ENCODE measurements around the gene THUMPD3. TPM values are rescaled to one million over a fixed set of nuclear protein-coding genes. Genes with fewer than 3 reads are reported as not detected.

THUMPD3 gene
- total RNA-seq, 1 donor from 2014 or later, result 48.3 TPM

DNA sequence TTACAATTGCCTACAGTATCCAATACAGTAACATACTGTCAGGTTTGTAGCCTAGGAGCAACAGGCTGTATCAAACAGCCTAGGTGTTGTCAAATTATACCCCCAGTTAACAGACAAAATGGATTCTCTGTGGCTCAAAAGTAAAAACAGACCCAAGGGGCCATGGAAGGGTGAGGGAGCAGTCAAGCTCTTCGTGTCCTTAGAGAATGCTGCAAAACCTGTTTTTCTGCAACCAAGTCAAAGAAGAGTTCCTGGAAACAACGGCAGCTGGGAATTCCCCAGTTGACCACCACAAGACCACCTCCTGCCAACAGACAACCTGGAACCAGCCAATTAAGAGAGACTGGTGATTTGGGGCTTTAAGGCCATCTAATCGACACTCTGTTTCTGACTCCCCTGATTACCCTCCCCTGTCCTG is 11.1 kb upstream of the THUMPD3 start:
- ATAC-seq (no peak), DNase-seq (ENCODE audit: missing footprints) (no peak)
- intact Hi-C loops (cut with DNase I), result loop anchor here (5.0 kb wide), 1 partner anchor 71 kb away; no protein-coding TSS in a partner anchor

DNA sequence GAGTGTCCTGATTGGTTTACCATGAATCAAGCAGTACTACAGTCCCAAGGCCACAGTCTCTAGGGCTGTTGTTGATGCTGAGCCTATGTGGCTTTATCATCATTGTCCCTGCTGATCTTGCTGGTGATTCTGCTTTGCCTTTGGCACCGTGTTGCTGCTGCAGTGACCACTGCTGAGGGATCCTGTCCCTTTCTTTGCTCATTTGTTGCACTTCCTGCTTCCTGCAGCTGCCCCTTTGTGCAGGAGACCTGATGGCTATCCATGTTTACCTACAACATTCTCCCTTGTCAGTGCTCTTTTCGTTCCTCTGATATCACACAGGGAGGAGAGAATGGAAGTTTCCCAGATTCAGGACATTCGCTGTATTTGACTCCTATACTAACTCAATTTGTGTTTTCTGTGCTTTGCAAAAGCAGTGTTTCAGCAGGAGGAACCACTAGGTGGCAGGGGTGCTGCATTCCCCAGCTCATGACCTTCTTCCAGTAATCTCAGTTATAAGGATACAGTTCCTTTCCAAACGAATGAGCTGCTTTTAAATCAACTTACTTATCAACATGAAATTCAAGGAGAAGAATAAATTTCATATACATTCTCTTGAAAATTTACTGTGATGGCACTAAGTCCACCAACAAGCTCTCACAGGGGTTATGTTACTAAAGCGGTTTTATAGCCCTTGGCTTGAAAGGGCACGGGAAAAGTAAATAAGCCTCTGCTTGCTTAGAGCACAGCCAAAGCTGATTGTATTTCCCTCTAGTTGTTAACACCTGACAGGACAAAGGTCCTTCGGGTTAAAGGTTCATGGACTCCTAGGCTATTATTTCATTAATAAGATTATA is 9.7 kb upstream of the THUMPD3 start:
- intact Hi-C loops (cut with DNase I), result loop anchor here (5.0 kb wide), 1 partner anchor 69 kb away; no protein-coding TSS in a partner anchor
- DNase-seq (ENCODE audit: missing footprints), result no peak
- ATAC-seq, result peak; percentile 71

DNA sequence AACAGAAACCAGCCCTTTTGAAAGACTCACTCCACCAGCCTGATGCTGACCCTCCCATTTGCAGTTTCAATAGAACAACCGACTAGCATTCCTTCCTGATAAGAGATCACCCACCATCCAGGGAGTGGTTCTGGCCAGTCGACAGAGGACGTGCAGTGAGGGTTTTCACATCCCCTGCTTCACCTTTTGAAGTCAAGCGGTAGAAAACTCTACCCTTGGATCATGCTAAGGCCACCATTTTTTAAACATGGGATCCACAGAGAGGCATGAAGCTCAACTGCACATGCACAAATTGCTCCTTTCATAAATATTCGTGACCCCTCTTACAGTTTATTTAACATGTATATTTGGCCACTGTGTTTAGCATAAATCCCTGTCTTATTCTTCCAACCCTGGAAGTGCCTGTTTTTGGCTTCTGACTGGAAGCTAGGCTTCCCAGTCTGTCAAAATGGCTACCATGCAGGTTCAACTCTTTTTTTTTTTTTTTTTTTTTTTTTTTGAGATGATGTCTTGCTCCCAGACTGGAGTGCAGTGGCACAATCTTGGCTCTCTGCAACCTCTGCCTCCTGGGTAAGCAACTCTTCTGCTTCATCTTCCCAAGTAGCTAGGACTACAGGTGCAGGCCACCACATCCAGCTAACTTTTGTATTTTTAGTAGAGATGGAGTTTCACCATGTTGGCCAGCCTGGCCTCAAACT is 1.0 kb upstream of the THUMPD3 start:
- ATAC-seq, result no peak
- intact Hi-C loops (cut with DNase I), result loop anchor here (2.0 kb wide), 1 partner anchor 35 kb away; the partner anchor contains the start of gene SETD5
- no peak for DNase-seq (ENCODE audit: missing footprints)

DNA sequence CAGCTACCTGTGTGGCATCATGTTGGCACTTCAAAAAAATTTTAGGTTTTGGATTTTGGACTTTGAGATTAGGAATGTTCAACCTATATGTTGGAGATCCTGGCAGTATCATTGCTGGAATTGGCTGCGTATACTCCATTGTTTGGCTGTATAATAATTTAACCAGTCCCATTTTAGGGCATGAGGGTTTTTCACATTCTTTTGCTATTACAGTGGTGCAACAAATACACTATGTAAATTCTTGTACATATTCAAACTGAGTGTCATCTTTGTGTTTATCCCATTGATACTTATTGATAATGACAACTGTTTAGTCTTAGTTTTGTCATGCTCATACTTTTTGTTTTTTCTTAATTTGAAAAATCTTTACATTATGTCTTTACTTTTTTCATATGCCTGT is 6.7 kb downstream of the THUMPD3 start:
- intact Hi-C loops (cut with DNase I), result no loop called here
- ATAC-seq, result no peak
- DNase-seq (ENCODE audit: missing footprints), result no peak

DNA sequence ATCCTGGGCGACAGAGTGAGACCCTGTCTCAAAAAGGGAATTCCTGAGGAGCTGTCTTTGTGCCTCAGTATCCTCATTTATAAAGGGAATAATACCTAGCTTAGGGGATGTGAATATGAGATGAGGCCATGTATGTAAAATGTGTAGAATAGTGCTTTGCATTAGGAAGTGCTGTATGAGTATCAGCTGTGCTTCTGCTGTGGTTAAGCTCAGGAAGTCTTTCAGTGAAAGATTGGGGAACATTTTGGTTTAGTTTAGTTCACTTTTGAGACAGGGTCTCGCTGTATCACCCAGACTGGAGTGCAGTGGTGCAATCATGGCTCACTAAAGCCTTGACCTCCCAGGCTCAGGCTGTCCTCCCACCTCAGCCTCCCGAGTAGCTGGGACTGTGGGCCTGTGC is 10.6 kb downstream of the THUMPD3 start:
- no peak for ATAC-seq

DNA sequence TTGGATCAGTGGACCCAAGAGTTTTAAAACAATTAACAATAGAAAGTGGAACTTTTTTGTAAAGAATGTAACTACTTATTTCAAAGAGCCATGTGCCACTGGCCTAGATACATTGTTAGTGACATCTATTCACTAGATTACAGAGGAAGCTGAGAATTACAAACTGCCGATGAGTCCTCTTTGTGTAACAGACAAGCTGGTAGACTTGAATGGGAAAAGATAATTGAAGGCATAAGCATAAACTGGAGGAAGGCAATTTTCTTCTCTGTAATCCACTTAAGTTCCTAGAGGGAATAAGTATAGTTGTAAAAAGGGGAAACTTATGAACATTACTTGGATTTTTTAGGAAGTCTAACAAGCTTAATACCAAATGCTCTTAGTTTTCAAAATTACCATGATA is 15.1 kb downstream of the THUMPD3 start:
- DNase-seq (ENCODE audit: missing footprints) (no peak), ATAC-seq (no peak)
- intact Hi-C loops (cut with DNase I), result no loop called here

More for the DNA sequence above, 10.6 kb downstream of the THUMPD3 start:
- intact Hi-C loops (cut with DNase I), result no loop called here
- no peak for DNase-seq (ENCODE audit: missing footprints)

DNA sequence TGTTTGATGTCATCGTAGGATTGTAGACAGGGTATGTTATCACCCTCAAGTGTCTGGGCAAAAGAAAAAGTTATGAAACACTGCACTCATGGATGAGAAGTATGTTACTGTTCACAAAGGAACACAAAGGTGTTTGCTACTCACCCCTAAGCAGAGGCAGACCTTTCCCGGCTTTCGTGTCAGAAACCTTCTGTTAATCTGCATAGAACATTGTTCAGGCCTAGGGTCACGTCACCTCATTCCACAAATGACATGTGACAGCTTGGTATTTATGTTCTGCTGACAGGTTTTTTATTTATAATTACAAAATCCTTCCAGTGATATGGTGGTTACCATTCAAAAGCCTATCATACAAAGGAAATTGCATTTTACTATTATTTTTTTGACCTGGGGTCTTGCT is 16.5 kb downstream of the THUMPD3 start:
- intact Hi-C loops (cut with DNase I), result no loop called here
- DNase-seq (ENCODE audit: missing footprints), result no peak
- ATAC-seq, result peak; percentile 39

DNA sequence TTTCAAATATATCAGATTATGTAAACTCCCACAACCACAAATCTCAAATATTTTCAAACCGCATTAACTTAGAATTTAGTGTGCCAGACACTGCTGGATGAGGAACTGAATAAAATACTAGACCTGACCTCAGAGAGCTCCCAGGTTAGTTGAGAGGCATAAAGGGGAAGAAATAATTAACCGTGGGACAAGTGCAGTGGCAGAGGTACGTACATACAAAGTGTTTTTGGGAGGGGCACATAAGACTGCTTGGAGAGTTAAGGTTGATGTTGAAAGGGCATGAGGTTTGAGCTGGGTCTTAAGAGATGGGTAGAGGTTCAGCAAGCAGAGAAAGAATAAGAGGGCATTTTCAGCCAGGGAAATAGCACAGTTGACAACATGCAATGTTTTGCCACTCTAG is 17.2 kb downstream of the THUMPD3 start:
- no peak for DNase-seq (ENCODE audit: missing footprints)
- intact Hi-C loops (cut with DNase I), result no loop called here
- ATAC-seq, result no peak

DNA sequence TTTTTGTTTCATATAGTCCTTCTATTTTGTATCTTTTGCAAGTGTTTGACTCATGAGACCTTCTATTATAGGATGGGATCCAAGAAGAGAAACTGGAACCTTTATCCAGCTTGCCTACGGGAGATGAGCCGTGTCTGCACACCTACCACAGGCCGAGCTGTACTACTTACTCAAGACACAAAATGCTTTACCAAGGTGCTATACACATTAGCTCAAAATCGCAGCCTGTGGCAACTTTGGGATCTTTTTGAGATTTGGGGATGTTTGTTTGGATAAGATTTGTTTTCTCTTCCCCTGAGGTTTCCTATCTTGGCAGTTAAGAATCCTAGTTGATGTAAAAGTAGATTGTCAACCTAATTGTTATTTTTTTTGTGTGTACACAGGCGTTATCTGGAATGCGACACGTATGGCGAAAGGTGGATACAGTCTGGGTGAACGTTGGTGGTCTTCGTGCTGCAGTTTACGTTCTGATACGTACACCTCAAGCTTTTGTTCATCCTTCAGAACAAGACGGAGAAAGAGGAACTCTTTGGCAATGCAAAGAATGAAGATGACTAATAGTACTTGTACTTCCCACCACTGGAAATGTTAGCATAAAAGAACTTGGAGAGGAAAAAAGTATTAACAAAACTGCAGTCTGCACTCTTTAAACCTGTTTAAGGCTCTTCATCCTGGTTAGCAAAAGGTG is 21.4 kb downstream of the THUMPD3 start:
- no peak for ATAC-seq
- intact Hi-C loops (cut with DNase I), result no loop called here
- no peak for DNase-seq (ENCODE audit: missing footprints)

DNA sequence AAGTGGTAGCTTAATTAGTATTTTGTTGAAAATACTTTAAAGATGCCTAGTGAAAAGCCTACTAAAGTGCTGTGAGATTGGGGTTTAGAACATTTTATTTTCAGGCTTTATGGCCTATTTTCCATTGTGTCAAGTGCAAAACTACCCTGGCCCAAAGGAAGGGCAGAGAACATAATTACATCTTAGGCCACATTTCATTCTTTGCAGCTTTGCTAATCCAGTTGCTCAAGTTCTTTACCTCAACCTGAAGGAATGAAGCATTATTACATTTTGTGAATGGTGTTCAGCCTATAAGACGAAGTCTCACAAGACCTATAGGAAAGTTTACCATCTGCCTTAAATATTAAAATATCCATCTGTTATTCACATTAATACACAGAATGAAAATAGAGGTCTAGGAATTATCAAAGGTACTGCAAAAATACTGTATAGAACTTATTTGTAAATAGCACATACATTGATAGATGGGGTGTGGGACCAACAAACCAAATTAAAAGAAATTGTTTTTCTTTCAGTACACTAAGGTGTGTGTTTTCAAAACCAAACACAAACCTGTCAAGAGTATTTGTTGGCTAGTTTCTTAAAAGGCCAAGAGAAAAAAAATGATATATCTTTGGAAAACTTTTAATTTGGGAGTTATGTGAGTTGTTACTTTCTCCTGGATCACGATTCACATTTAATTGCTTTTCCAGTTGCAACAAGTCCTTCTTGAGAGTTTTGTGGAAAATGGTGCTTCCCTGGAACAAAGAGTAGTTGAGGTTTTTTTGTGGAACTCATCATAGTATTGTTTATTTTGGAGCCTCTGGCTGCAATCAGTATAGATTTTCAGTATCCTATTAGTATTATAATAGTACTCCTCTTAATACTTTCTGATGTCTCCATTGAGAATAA is 22.6 kb downstream of the THUMPD3 start:
- ATAC-seq (no peak), DNase-seq (ENCODE audit: missing footprints) (no peak)
- intact Hi-C loops (cut with DNase I), result no loop called here

DNA sequence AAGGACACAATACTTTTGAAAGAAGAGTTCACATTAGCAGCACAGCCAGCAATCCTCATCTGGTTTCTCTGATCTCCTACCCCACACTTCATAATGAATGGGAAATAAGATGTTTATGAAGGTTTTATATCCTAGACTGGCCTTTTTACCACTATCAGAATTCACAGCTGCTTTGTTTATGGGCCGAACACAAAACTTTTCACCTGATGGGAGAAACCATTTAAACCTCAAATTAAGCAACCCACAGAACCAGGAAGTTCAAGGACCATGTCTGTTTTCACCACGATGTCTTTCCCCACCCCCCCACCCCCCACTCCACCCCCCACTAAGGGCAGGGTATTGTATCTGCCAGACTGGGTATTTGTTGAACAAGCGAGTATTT is 23.2 kb downstream of the THUMPD3 start:
- no peak for DNase-seq (ENCODE audit: missing footprints)
- no peak for ATAC-seq
- intact Hi-C loops (cut with DNase I), result no loop called here

DNA sequence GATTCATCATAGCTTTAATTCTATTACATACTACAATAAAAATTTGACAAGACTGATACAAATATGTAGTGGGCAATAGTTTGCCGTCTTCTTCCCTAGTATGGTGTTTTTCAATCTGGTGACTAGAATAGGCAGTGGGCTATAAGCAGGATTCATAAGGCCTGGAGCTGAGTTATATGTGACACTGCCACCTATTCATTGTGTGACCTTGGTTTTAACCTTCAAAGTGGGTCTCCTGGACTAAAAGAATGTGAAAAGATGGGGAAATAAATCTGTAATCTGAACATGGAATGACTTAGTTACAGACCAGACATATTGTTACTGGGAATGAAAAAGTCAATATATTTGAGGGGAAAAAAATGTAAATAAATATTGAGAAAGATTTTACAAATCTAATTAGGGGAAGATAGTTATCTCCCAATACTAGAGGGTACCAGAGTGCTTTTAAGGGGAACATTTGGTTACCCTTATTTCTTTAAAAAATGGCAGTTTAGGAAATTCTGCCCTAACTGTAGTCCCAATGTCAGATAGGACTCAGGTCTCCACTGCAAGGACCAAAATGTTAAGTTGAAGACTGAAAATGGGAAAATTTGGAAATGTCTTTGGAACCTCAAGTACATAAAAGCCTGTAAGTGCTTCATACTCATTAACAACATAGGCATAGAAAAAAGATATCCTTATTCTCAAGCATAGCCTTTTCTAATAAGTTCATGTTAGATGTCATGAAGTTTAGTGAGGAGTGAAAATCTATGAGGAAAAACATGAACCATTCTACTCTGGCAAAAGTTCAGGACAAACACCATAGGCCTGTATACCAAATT is 23.9 kb downstream of the THUMPD3 start:
- no peak for ATAC-seq

DNA sequence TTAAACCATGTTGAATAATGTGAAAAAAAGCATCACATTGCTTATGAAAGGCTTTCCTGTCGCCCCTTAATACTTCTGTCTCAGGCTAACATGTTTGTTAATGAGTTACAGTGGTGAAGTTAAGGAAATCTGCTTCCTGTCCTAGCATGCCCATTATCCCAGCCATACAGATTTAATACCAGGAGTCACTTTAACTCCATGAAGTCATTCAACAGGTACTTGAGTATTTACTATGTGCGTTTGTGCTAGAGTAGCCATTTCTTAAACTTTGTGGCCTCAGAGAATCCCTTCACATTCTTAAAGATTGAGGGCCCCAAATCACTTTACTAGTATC is 24.4 kb downstream of the THUMPD3 start:
- no peak for DNase-seq (ENCODE audit: missing footprints)
- intact Hi-C loops (cut with DNase I), result no loop called here
- ATAC-seq, result no peak

More for the DNA sequence above, 23.9 kb downstream of the THUMPD3 start:
- DNase-seq (ENCODE audit: missing footprints), result no peak
- intact Hi-C loops (cut with DNase I), result no loop called here

DNA sequence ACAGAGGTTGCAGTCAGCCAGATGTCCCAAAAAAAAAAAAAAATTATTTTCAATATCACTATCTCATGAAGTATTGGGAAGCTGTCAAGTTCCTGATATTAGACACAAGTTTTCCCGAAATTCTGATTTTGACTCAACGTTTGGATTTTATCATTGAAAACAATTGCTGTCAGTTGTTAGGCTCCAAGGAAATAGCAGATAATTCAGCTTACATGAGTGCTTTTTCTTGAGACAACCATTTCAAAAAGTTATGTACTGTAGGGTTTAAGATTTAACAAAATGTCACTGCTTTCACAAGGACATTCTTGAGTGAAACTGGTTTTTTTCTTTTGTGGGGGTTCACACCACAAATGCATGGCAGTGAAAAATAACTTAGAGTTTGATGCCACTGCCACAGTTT is 25.3 kb downstream of the THUMPD3 start:
- ATAC-seq (no peak), DNase-seq (ENCODE audit: missing footprints) (no peak)
- intact Hi-C loops (cut with DNase I), result no loop called here

DNA sequence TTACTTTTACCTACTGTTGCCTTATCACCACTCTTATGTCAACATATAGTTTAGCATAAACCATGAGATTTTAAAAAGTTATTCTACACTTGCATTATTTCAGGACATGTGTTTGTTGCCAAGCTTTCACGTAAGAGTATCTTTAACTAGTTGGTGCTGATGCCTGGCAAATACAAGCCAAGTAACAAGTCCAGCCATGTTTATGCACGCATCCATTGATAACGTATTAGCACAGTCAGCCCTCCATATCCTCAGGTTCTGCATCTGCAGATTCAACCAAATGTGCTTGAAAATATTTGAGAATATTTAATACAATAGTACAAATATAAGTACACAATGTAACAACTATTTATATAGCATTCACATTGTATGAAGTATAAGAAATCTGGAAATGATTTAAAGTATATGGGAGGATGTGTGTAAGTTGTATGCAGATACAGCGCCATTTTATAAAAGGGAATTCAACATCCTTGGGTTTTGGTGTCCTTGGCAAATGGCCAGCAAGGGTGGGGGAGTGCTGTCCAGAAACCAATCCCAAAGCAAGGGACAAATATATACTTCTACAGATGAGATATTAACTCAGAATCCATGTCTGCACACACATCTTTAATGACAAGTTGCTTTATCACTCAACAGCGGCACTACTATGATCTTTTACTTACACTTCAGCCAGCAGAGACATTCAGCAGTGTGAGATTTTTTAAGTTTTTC is 25.9 kb downstream of the THUMPD3 start:
- ATAC-seq, result no peak
- no peak for DNase-seq (ENCODE audit: missing footprints)
- intact Hi-C loops (cut with DNase I), result no loop called here

DNA sequence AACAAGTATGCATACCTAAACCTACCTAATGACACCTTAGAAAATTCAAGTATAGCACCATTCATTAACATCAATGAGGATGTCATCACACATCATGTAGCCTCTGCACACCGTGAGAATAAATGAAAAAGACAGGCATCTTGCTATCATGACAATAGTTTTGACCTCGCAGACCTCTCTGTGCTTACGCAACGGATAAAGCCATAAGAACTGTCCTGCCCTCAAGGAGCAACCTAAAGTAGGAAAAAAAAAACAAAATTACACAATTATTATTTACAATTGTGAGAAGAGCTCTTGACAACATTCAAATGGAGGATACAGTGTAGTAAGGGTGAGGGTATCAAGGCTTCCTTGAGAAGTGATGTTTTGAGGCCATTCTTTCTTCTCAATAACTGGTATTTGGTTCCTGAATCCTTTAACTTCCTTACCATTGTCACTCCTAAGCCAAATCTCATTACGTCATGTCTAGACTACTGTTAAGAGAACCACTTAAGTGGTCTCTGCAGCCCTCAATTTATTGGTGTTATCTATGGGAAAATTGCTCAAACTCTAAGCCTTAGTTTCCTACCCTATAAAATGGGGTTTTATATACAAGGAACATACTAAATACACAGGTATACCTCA is 27.5 kb downstream of the THUMPD3 start:
- intact Hi-C loops (cut with DNase I), result no loop called here
- no peak for DNase-seq (ENCODE audit: missing footprints)
- ATAC-seq, result no peak

DNA sequence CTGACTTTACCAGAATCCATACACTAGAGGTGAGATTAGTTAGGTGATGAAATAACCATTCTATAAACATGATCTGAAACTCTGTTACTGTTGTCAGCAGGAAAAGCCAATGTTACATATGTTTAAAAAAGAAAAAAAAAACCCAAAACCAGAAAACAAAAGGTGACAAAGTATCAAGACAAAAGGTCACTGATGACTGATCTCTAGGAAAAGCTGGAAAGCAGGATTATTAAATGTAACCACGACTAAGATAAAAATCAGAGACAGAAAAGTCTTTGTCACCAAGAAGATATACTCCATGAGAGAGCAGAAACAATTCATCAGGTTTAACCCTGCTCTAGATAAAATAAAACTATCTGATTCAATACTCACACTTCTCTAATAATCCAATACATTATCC is 29.2 kb downstream of the THUMPD3 start:
- intact Hi-C loops (cut with DNase I), result no loop called here
- ATAC-seq (no peak), DNase-seq (ENCODE audit: missing footprints) (no peak)

Measured in Right ventricle myocardium inferior (tissue), 1 donor.